SW 1271 (cell line): Measurements from ENCODE around the gene ZNF549.
"Not testable (repeated sequence)": the region's sequence is repeated elsewhere in the genome, so short reads cannot be mapped to it uniquely, and the experiment has no call there.

ENCODE experiments used
- DNase-seq, 2 experiments: peaks; one replicate each; lab custom pipeline; 2025; lab: John Stamatoyannopoulos, UW

Gene ZNF549

GRCh38 chr19:57527136-57527881, at the start of gene ZNF549:
Gene ZNF549 (plus strand): TSS chr19:57527356. CDS start chr19:57527574, 218 bp downstream.
- DNase-seq, result peak; percentile 73 to 85

- peak; percentile 47 to 68 for DNase-seq
Observed at GRCh38 chr19:57487477-57488298, 39.5 kb upstream of the ZNF549 start, which contains the start of gene ZNF419. Gene ZNF419 (plus strand): TSS chr19:57487750. CDS start chr19:57487951, 201 bp downstream.

GRCh38 chr19:57488299-57488644, 38.9 kb upstream of the ZNF549 start:
- not testable (repeated sequence) for DNase-seq

- DNase-seq, result not testable (repeated sequence)
Observed at GRCh38 chr19:57499332-57499679, 27.9 kb upstream of the ZNF549 start.

GRCh38 chr19:57499680-57500395, 27.3 kb upstream of the ZNF549 start, which contains the start of gene ZNF773:
Gene ZNF773 (plus strand): TSS chr19:57499938. CDS start chr19:57500081, 143 bp downstream.
- DNase-seq, result peak; percentile 81 to 86

- DNase-seq, result not testable (repeated sequence)
Observed at GRCh38 chr19:57500400-57500799, 26.8 kb upstream of the ZNF549 start.

- no peak for DNase-seq
Observed at GRCh38 chr19:57506163-57506562, 21.0 kb upstream of the ZNF549 start.

- no peak for DNase-seq
Observed at GRCh38 chr19:57511484-57511883, 15.7 kb upstream of the ZNF549 start.

GRCh38 chr19:57512845-57513244, 14.3 kb upstream of the ZNF549 start:
- DNase-seq, result no peak

- no peak for DNase-seq
Observed at GRCh38 chr19:57515255-57515654, 11.9 kb upstream of the ZNF549 start.

GRCh38 chr19:57518021-57518420, 9.1 kb upstream of the ZNF549 start:
- DNase-seq, result not testable (repeated sequence)

GRCh38 chr19:57537953-57538547, 10.9 kb downstream of the ZNF549 start:
- no peak for DNase-seq

GRCh38 chr19:57546513-57546912, 19.4 kb downstream of the ZNF549 start:
- no peak for DNase-seq

- no peak for DNase-seq
Observed at GRCh38 chr19:57552432-57552831, 25.3 kb downstream of the ZNF549 start.

GRCh38 chr19:57557659-57558058, 30.5 kb downstream of the ZNF549 start:
- no peak for DNase-seq

GRCh38 chr19:57558525-57558924, 31.4 kb downstream of the ZNF549 start:
- DNase-seq, result no peak

- peak in 1 of 2 experiments; percentile 24 for DNase-seq
Observed at GRCh38 chr19:57559008-57559403, 31.9 kb downstream of the ZNF549 start.

- DNase-seq, result peak; percentile 38 to 82
Observed at GRCh38 chr19:57559404-57560025, 32.4 kb downstream of the ZNF549 start, which contains the start of gene ZNF550. Gene ZNF550 (minus strand): TSS chr19:57559863. CDS start chr19:57559682, 181 bp downstream.

- DNase-seq, result no peak
Observed at GRCh38 chr19:57560049-57560491, 32.9 kb downstream of the ZNF549 start.

GRCh38 chr19:57563547-57563946, 36.4 kb downstream of the ZNF549 start:
- DNase-seq, result no peak
